GM15510 (cell line): ENCODE measurements around the gene IZUMO1.

ENCODE experiments used
- POLR2A ChIP-seq: IDR thresholded peaks from 3 replicates; pipeline ENCODE4 v1.6.1; 2011; ENCODE audit warnings: borderline replicate concordance; ENCODE audit not compliant: insufficient read length; ENCODE audit errors: extremely low read depth

Gene IZUMO1

DNA sequence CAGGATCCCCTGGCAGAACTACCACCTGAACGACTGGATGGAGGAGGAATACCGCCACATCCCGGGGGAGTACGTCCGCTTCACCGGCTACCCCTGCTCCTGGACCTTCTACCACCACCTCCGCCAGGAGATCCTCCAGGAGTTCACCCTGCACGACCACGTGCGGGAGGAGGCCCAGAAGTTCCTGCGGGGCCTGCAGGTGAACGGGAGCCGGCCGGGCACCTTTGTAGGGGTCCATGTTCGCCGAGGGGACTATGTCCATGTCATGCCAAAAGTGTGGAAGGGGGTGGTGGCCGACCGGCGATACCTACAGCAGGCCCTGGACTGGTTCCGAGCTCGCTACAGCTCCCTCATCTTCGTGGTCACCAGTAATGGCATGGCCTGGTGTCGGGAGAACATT is 43.4 kb downstream of the IZUMO1 start:
- no peak for TF ChIP-seq POLR2A

DNA sequence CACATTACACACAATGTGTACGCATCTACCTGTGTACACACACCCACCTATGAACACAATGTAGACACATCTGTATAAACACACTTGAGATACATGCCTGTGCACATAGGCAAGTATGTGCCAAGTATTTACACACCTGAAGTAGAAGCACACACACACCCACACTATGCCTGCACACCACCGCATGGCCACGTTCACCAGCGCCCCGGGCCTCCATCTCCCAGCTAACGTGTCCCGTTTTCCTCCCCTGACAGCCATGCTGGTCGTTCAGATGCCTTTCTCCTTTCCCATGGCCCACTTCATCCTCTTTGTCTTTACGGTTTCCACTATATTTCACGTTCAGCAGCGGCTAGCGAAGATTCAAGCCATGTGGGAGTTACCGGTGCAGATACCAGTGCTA is 44.0 kb downstream of the IZUMO1 start:
- no peak for TF ChIP-seq POLR2A

DNA sequence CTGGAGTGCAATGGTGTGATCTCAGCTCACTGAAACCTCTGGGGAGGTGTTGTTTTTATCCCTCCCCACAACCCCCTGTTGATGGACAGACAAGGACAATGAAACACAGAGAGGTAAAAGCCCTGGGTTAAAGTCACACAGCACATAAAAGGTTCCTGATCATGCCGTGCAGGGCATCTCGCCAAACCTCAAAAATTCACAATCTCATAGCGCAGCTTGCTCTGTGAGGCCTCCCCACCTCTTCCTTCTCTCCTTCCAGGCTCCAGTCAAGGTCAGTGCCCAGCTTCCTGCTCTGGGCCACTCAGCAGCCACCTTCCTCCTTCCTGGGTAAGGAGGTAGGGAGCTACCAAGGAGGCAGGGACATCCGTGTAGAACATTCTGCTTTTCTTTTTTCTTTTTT is 48.7 kb downstream of the IZUMO1 start:
- TF ChIP-seq POLR2A: no peak

DNA sequence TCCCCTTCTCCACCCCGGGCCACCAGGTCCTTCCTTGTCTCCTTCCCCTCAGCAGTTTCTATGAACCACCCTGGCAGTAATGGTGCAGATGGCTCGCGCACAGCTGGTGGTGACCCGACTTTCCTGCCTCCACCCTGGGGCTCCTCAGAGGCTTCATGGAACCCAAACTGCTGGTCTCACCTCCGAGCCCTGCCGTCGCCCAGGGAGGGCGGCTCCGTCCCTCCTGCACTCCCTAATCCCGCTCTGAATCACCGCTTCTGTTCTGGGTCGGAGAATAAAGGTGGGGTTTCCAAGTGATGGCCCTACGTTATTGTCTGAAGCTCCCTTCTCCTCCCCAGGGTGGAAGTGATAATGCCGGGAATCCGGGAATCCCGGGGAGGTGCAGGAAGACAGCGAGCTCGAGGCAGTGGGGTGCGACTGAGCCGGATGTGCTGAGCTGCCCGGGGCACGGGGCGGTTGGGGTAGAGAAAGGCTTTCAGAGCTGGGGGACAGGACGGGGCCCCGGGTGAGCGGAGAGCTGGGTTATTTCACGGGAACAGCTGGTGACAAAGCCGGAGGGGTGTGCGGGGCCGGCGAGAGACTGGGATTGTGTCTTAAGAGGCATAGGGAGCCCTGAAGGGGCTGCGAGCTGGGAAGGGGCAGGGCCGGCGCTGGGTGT is 50.2 kb downstream of the IZUMO1 start:
- TF ChIP-seq POLR2A: no peak

DNA sequence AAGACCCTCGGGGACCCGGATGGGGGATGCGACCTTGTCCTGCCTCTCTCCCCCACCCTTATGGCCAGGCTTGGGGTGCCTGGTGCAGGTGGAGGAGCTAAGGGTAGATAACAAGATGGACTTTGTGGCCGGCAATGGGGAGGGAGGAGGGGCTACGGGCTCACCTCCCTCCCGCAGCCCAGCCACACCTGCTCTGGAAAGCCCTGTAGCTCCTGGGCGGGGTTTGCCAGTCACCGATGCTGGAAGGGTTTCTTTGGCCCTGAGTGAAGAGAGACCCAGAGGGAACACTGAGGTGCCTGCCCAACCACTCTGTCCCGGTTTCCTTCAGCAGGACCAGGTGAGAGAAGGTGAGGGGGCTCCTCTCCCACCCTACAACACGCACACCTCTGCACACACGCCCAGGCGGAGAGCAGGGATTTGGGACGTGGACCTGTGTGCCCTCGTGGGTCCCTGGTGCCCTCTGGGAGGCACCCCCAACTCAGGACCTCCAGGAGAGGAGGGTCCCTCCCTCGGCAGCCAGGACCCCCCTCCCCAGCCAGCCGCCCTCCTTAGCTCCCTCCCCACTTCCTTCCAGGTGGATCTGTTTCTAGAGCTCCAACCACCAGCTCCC is 50.9 kb downstream of the IZUMO1 start, which contains the start of gene FUT2:
Gene FUT2, plus strand, starts transcription at position 229 of the 610 bp plus-strand sequence. CDS start 6,986 bp downstream, outside the sequence.
- no peak for TF ChIP-seq POLR2A
